GM12878 (cell line): ENCODE results near the gene HK2. TPM values are rescaled to one million over a fixed set of nuclear protein-coding genes. Genes with fewer than 3 reads are reported as not detected.

Experiments used
- ATAC-seq: fragments of 200-7000 bp; cut with Tn5 transposase; 3 replicates; pipeline ENCODE4 v1.9.1; 2020; ENCODE audit warnings: mild to moderate bottlenecking, moderate library complexity
- BruUV-seq: library from RNA; stranded (reverse); fragments of 400-500 nt; replicated peaks from 2 replicates; lab custom pipeline; 2021; lab: Mats Ljungman, UMichigan
- CTCF ChIA-PET: fragments of 300-600 bp; sonication (Branson Sonifier 250); formaldehyde crosslinking; extraction: SDS; loops from one replicate; lab custom pipeline; 2021; ENCODE audit warnings: inconsistent platforms; lab: Yijun Ruan, JAX
- POLR2A ChIA-PET: fragments of 350-600 bp; formaldehyde crosslinking; extraction: SDS; loops from one replicate; lab custom pipeline; 2021; ENCODE audit warnings: inconsistent platforms; lab: Charles Lee
- RAD21 ChIA-PET: fragments of 300-600 bp; sonication (Branson Sonifier 250); formaldehyde crosslinking; loops from one replicate; lab custom pipeline; 2023; ENCODE audit warnings: antibody characterized with exemption; ENCODE audit not compliant: unreplicated experiment; lab: Charles Lee
- SMC1A ChIA-PET: fragments of 300-600 bp; sonication (Branson Sonifier 250); formaldehyde crosslinking; loops from one replicate; lab custom pipeline; 2023; ENCODE audit not compliant: unreplicated experiment, uncharacterized antibody; lab: Charles Lee
- DNase-seq: peaks from one replicate; pipeline ENCODE4 v3.0.0-alpha.2; 2011; ENCODE audit warnings: low read depth, low spot score
- FAIRE-seq: peaks from 3 replicates; lab custom pipeline; 2011; peaks lifted over from hg19 to GRCh38; lab: Jason Lieb, UNC
- H2AFZ ChIP-seq: 2 replicates; pipeline ENCODE4 v1.6.0; 2011; ENCODE audit warnings: low read depth, low read length, control low read depth; ENCODE audit not compliant: control insufficient read depth
- H3K27ac ChIP-seq: 2 replicates; pipeline ENCODE4 v1.5.1; 2011; ENCODE audit warnings: control low read depth; ENCODE audit not compliant: control insufficient read depth, insufficient read depth
- H3K27me3 ChIP-seq, 2 experiments: replicated peaks in 1 of 2; 2 replicates each; pipeline versions ENCODE4 v1.6.0 to v1.6.1; 2011; ENCODE audit warnings: low read length in 1 of 2; ENCODE audit not compliant: control insufficient read depth in 2 of 2, insufficient read depth in 2 of 2
- H3K36me3 ChIP-seq, 2 experiments: 2 replicates each; pipeline ENCODE4 v1.5.1; 2011; ENCODE audit warnings: low read length in 1 of 2; ENCODE audit not compliant: control insufficient read depth in 2 of 2, insufficient read depth in 2 of 2
- H3K4me1 ChIP-seq: 2 replicates; pipeline ENCODE4 v1.6.1; 2011; ENCODE audit warnings: mild to moderate bottlenecking, low read length, moderate library complexity, mixed read lengths; ENCODE audit not compliant: control insufficient read depth, insufficient read depth
- H3K4me2 ChIP-seq: 2 replicates; pipeline ENCODE4 v1.6.0; 2011; ENCODE audit warnings: control low read depth; ENCODE audit not compliant: control insufficient read depth, insufficient read depth
- H3K4me3 ChIP-seq: fragments of 200-600 bp; sonication (generic); 2 replicates; pipeline ENCODE4 v1.5.1; 2016
- H3K79me2 ChIP-seq: 2 replicates; pipeline ENCODE4 v1.6.0; 2011; ENCODE audit warnings: low read length; ENCODE audit not compliant: control insufficient read depth, insufficient read depth
- H3K9ac ChIP-seq: 2 replicates; pipeline ENCODE4 v1.8.0; 2011; ENCODE audit warnings: low read length, control low read depth, mixed read lengths; ENCODE audit not compliant: control insufficient read depth, insufficient read depth
- H3K9me3 ChIP-seq: replicated peaks from 3 replicates; pipeline ENCODE4 v1.5.1; 2011; ENCODE audit warnings: mild to moderate bottlenecking, low read length; ENCODE audit not compliant: control insufficient read depth, insufficient read depth
- H4K20me1 ChIP-seq: 2 replicates; pipeline ENCODE4 v1.6.0; 2011; ENCODE audit not compliant: control insufficient read depth, insufficient read depth
- ASH2L ChIP-seq: fragments of 300-600, 200-600 bp; sonication (generic); IDR thresholded peaks from 2 replicates; pipeline ENCODE4 v1.6.1; 2017; ENCODE audit warnings: low read depth, mild to moderate bottlenecking, borderline replicate concordance
- BRCA1 ChIP-seq: IDR thresholded peaks from 2 replicates; pipeline ENCODE4 v1.6.1; 2011; ENCODE audit warnings: low read depth, low read length, improper control_type of control experiment
- CBX3 ChIP-seq: fragments of 200-600 bp; sonication (generic); IDR thresholded peaks from 2 replicates; pipeline ENCODE4 v1.6.1; 2016; ENCODE audit warnings: low read depth, borderline replicate concordance
- CBX5 ChIP-seq: sonication (generic); IDR thresholded peaks from 2 replicates; pipeline ENCODE4 v1.6.1; 2016; ENCODE audit warnings: low read depth, moderate library complexity, mild to moderate bottlenecking, inconsistent platforms
- CREB1 ChIP-seq: IDR thresholded peaks from 2 replicates; pipeline ENCODE4 v1.6.1; 2012; ENCODE audit warnings: low read depth, mild to moderate bottlenecking, inconsistent platforms
- GATAD2B ChIP-seq: fragments of 450-650 bp; conservative IDR thresholded peaks from 2 replicates; pipeline ENCODE4 v1.6.1; 2017; ENCODE audit warnings: low read depth, mild to moderate bottlenecking, moderate library complexity
- HDGF ChIP-seq: fragments of 450-650 bp; IDR thresholded peaks from 2 replicates; pipeline ENCODE4 v1.6.1; 2016; ENCODE audit warnings: antibody characterized with exemption
- MEF2B ChIP-seq: fragments of 450-650 bp; IDR thresholded peaks from 2 replicates; pipeline ENCODE4 v1.6.1; 2018; ENCODE audit warnings: mild to moderate bottlenecking, moderate library complexity; ENCODE audit not compliant: partially characterized antibody, poor library complexity, severe bottlenecking
- MLLT1 ChIP-seq: fragments of 450-650 bp; IDR thresholded peaks from 2 replicates; pipeline ENCODE4 v1.6.1; 2016; ENCODE audit warnings: mild to moderate bottlenecking
- MYC ChIP-seq: IDR thresholded peaks from 2 replicates; pipeline ENCODE4 v1.6.1; 2011; ENCODE audit warnings: mild to moderate bottlenecking, low read length, moderate library complexity, inconsistent platforms; ENCODE audit not compliant: insufficient read depth, insufficient replicate concordance, insufficient read length, severe bottlenecking
- RCOR1 ChIP-seq: conservative IDR thresholded peaks from 2 replicates; pipeline ENCODE4 v1.6.1; 2012; ENCODE audit warnings: low read depth, low read length, improper control_type of control experiment
- SIN3A ChIP-seq: IDR thresholded peaks from 2 replicates; pipeline ENCODE4 v1.6.1; 2012; ENCODE audit warnings: low read depth, low read length, improper control_type of control experiment
- SMAD1 ChIP-seq: fragments of 450-650 bp; IDR thresholded peaks from 2 replicates; pipeline ENCODE4 v1.6.1; 2018; ENCODE audit warnings: mild to moderate bottlenecking, low read depth; ENCODE audit not compliant: partially characterized antibody
- SMC3 ChIP-seq: IDR thresholded peaks from 2 replicates; pipeline ENCODE4 v1.6.1; 2011; ENCODE audit warnings: low read length, improper control_type of control experiment, borderline replicate concordance
- STAT1 ChIP-seq: fragments of 450-650 bp; conservative IDR thresholded peaks from 2 replicates; pipeline ENCODE4 v1.6.1; 2014; ENCODE audit warnings: antibody characterized with exemption, mild to moderate bottlenecking
- STAT3 ChIP-seq: IDR thresholded peaks from 2 replicates; pipeline ENCODE4 v1.6.1; 2011; ENCODE audit warnings: low read depth, low read length, improper control_type of control experiment
- TARDBP ChIP-seq: IDR thresholded peaks from 2 replicates; pipeline ENCODE4 v1.6.1; 2016; ENCODE audit warnings: borderline replicate concordance
- ZBTB40 ChIP-seq: fragments of 450-650 bp; IDR thresholded peaks from 2 replicates; pipeline ENCODE4 v1.6.1; 2016; ENCODE audit warnings: mild to moderate bottlenecking, moderate library complexity, borderline replicate concordance
- ZZZ3 ChIP-seq: IDR thresholded peaks from 2 replicates; pipeline ENCODE4 v1.6.1; 2011; ENCODE audit warnings: low read depth; ENCODE audit not compliant: control insufficient read depth, insufficient read length
- WGBS: methylation state at CpG from one replicate; pipeline ENCODE4 v1.1.6; 2016; ENCODE audit warnings: low lambda C conversion rate; ENCODE audit not compliant: insufficient replicate concordance, insufficient coverage; ENCODE audit errors: missing lambda C conversion rate; 5-methylcytosine and 5-hydroxymethylcytosine counted together
- in situ Hi-C: fragments of 300-500 bp; cut with MboI; formaldehyde crosslinking; loops from 9 replicates; pipeline ENCODE4 v1.14.3; 2018; ENCODE audit warnings: mixed read lengths
- intact Hi-C: fragments of 100-400 bp; cut with micrococcal nuclease; formaldehyde crosslinking; loops from one replicate; pipeline ENCODE4 v1.14.2; 2022; ENCODE audit not compliant: unreplicated experiment
- polyA plus RNA-seq, 11 experiments: library from polyadenylated mRNA; depleted of rRNA in 4 of 11; unstranded in 6 of 11; stranded (reverse) in 5 of 11; fragments of >200 nt; fragmentation: Nextera tagmentation in 4 of 11; fragmentation: Illumina TruSeq in 1 of 11; extraction: Ambion mirVana in 4 of 11; extraction: Trizol in 1 of 11; gene quantifications; 1 replicate in 1 of 11; 2 replicates in 10 of 11; pipeline versions ENCODE4 v1.2.1 to v1.2.3, GENCODE V29; 2011 to 2016; ENCODE audit warnings: inconsistent platforms in 2 of 11, missing spikeins in 2 of 11, low read depth in 1 of 11
- total RNA-seq, 4 experiments: library from RNA; depleted of rRNA in 3 of 4; stranded (reverse); fragments of >200 nt in 3 of 4; fragmentation: Illumina TruSeq in 1 of 4; extraction: Trizol in 1 of 4; gene quantifications; 2 replicates each; pipeline versions ENCODE4 v1.2.1 to v1.2.3, GENCODE V29; 2013 to 2021

HK2 gene
- total and polyA plus RNA-seq, 10 of the 15 experiments (the other 5 are each of a cell fraction or from before 2014, with no cell fraction given) = 5.0 to 73.1 (median 20.2) TPM

- no peaks in the 10 kb centered on the region for H4K20me1 ChIP-seq
- BruUV-seq = no TSS peak
- RAD21 ChIA-PET = no interaction called here
- SMC1A ChIA-PET = no interaction called here
- in situ Hi-C loops (no loop called here), intact Hi-C loops (no loop called here)
- CTCF ChIA-PET = no interaction called here
- ATAC-seq (no peak), DNase-seq (no peak), FAIRE-seq (no peak)
- POLR2A ChIA-PET = no interaction called here
- no peaks in the 10 kb centered on the region for H3K79me2 ChIP-seq
- no peak overlapping the region for H3K9ac ChIP-seq
- no peak for TF ChIP-seq MEF2B
- no peak for TF ChIP-seq SMC3
- no peak for TF ChIP-seq RCOR1
- no peak for TF ChIP-seq STAT3
- no peak; the same call in 1 of the 2 replicates for TF ChIP-seq ZBTB40
- TF ChIP-seq MLLT1 = no peak
- no peak for TF ChIP-seq SIN3A
- no peak for TF ChIP-seq CBX3
- TF ChIP-seq GATAD2B = no peak
- TF ChIP-seq ZZZ3 = no peak
- no peak for TF ChIP-seq HDGF
- TF ChIP-seq MYC = no peak
- no peak for TF ChIP-seq ASH2L
- no peak for TF ChIP-seq CBX5
- no peak for TF ChIP-seq BRCA1
- no peak for TF ChIP-seq SMAD1
- no peak for TF ChIP-seq STAT1
- TF ChIP-seq TARDBP = no peak
- TF ChIP-seq CREB1 = no peak
- H3K36me3 ChIP-seq = no peaks in the 10 kb centered on the region
- H3K9me3 ChIP-seq = no peaks in the 10 kb centered on the region
- no peak overlapping the region for H3K27ac ChIP-seq
- H3K4me2 ChIP-seq = no peak overlapping the region
- H3K27me3 ChIP-seq = no peaks in the 10 kb centered on the region
- no peaks in the 10 kb centered on the region for H3K4me1 ChIP-seq
- no peak overlapping the region for H2AFZ ChIP-seq
- H3K4me3 ChIP-seq = no peak overlapping the region
- WGBS = 49% methylated on average over 8 of the region's 8 CpGs
These were observed 97.0 kb downstream of the HK2 start for GRCh38 chr2:74930811-74931486.
